SK-N-SH treated with all-trans-retinoic acid at 6 μM for 48 hours (cell line): ENCODE results near the gene ZMIZ1.

Experiments used
- ATAC-seq: fragments of 200-7000 bp; cut with Tn5 transposase; 3 replicates; pipeline ENCODE4 v1.9.1; 2020; ENCODE audit warnings: mild to moderate bottlenecking, moderate library complexity
- ARNTL ChIP-seq: fragments of 450-650 bp; formaldehyde crosslinking; IDR thresholded peaks from 2 replicates; pipeline ENCODE4 v1.5.0; 2020; ENCODE audit warnings: low read depth, mild to moderate bottlenecking, moderate library complexity, borderline replicate concordance
- BACH2 ChIP-seq: fragments of 250-450 bp; sonication (Bioruptor Pico); IDR thresholded peaks from 2 replicates; pipeline ENCODE4 v1.9.0; 2021; ENCODE audit warnings: mild to moderate bottlenecking, borderline replicate concordance
- CREB5 ChIP-seq: fragments of 250-450 bp; sonication (Bioruptor Pico); IDR thresholded peaks from 2 replicates; pipeline ENCODE4 v1.5.1; 2020; ENCODE audit warnings: low read depth, mild to moderate bottlenecking, moderate library complexity
- CSDC2 ChIP-seq: fragments of 250-450 bp; sonication (Bioruptor Pico); IDR thresholded peaks from 2 replicates; pipeline ENCODE4 v1.5.0; 2020; ENCODE audit warnings: mild to moderate bottlenecking, moderate library complexity
- CSRNP3 ChIP-seq: fragments of 250-450 bp; sonication (Bioruptor Pico); IDR thresholded peaks from 2 replicates; pipeline ENCODE4 v1.5.1; 2021; ENCODE audit warnings: mild to moderate bottlenecking, moderate library complexity
- ESRRG ChIP-seq: fragments of 250-450 bp; sonication (Bioruptor Pico); IDR thresholded peaks from 2 replicates; pipeline ENCODE4 v1.6.1; 2021; ENCODE audit warnings: mild to moderate bottlenecking
- GLIS3 ChIP-seq: fragments of 250-450 bp; sonication (Bioruptor Pico); IDR thresholded peaks from 2 replicates; pipeline ENCODE4 v1.5.0; 2020; ENCODE audit warnings: mild to moderate bottlenecking, moderate library complexity
- ISL1 ChIP-seq: fragments of 250-450 bp; sonication (Bioruptor Pico); IDR thresholded peaks from 2 replicates; pipeline ENCODE4 v2.1.2; 2022; ENCODE audit warnings: mild to moderate bottlenecking, moderate library complexity
- OSR1 ChIP-seq: fragments of 250-450 bp; sonication (Bioruptor Pico); IDR thresholded peaks from 2 replicates; pipeline ENCODE4 v1.8.0; 2022; ENCODE audit warnings: moderate library complexity, mild to moderate bottlenecking, inconsistent platforms
- PATZ1 ChIP-seq: fragments of 250-450 bp; sonication (Bioruptor Pico); IDR thresholded peaks from 2 replicates; pipeline ENCODE4 v1.8.0; 2020; ENCODE audit warnings: mild to moderate bottlenecking, moderate library complexity, borderline replicate concordance
- POU6F1 ChIP-seq: fragments of 250-450 bp; sonication (Bioruptor Pico); IDR thresholded peaks from 2 replicates; pipeline ENCODE4 v1.8.0; 2021; ENCODE audit warnings: low read depth, mild to moderate bottlenecking, moderate library complexity, borderline replicate concordance
- PPARA ChIP-seq: fragments of 250-450 bp; sonication (Bioruptor Pico); IDR thresholded peaks from 2 replicates; pipeline ENCODE4 v1.5.0; 2020; ENCODE audit warnings: mild to moderate bottlenecking, borderline replicate concordance
- SNAI2 ChIP-seq: fragments of 250-450 bp; sonication (Bioruptor Pico); IDR thresholded peaks from 2 replicates; pipeline ENCODE4 v1.5.0; 2020; ENCODE audit warnings: mild to moderate bottlenecking, moderate library complexity
- TCF4 ChIP-seq: fragments of 250-450 bp; sonication (Bioruptor Pico); IDR thresholded peaks from 2 replicates; pipeline ENCODE4 v1.8.0; 2021; ENCODE audit warnings: mild to moderate bottlenecking, moderate library complexity, borderline replicate concordance
- TOX ChIP-seq: fragments of 250-450 bp; sonication (Bioruptor Pico); IDR thresholded peaks from 2 replicates; pipeline ENCODE4 v1.8.0; 2021; ENCODE audit warnings: mild to moderate bottlenecking, moderate library complexity, borderline replicate concordance
- TSHZ2 ChIP-seq: fragments of 250-450 bp; sonication (Bioruptor Pico); IDR thresholded peaks from 2 replicates; pipeline ENCODE4 v1.5.0; 2020; ENCODE audit warnings: mild to moderate bottlenecking, moderate library complexity
- ZFP30 ChIP-seq: fragments of 450-650 bp; formaldehyde crosslinking; IDR thresholded peaks from 2 replicates; pipeline ENCODE4 v1.5.0; 2022; ENCODE audit warnings: mild to moderate bottlenecking, moderate library complexity
- ZNF70 ChIP-seq: fragments of 450-650 bp; formaldehyde crosslinking; IDR thresholded peaks from 2 replicates; pipeline ENCODE4 v1.5.0; 2020; ENCODE audit warnings: mild to moderate bottlenecking, moderate library complexity

The ZMIZ1 gene

DNA sequence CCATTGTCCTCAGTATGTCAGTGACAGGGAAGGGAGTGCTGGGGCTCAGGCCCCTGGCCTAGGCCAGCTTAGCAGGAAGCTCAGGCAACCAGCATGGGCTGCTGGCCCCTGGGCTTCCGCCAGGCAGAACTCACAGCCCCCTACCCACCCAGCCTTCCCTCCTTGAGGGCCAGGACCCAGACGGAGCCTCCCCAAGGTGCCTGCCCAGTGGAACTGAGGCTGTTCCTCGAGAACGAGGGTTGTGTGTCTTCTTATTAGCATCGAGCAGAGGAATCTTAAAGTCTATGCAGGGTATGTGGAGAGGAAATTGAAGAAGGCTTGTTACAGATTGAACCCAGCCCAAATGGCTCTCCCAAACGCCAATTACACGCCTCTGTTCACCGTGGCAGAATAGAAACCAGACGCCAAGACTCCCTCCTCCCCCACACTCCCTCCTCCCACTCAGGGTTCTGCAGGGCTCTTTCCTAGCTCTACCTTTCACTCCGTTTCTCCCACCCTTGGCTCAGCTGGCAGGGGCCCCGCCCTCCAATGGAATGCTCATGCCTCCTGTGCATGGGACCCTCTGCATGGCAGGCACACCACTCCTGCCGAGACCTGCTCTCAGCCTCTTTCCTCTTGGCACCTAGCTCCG lies 134.4 kb downstream of the ZMIZ1 start:
- ATAC-seq: peak; percentile 62
- no peak for TF ChIP-seq ZNF70
- no peak for TF ChIP-seq PATZ1 (CRISPR knock-in tag)
- no peak for TF ChIP-seq ESRRG (CRISPR knock-in tag)
- TF ChIP-seq GLIS3 (CRISPR knock-in tag): no peak

- TF ChIP-seq GLIS3 (CRISPR knock-in tag) (no peak), TSHZ2 (CRISPR knock-in tag) (peak; percentile 94), TCF4 (CRISPR knock-in tag) (peak; percentile 98), SNAI2 (no peak)
- ATAC-seq: peak; percentile 85
Measured at GRCh38 chr10:79203833-79204232, 135.1 kb downstream of the ZMIZ1 start.

DNA sequence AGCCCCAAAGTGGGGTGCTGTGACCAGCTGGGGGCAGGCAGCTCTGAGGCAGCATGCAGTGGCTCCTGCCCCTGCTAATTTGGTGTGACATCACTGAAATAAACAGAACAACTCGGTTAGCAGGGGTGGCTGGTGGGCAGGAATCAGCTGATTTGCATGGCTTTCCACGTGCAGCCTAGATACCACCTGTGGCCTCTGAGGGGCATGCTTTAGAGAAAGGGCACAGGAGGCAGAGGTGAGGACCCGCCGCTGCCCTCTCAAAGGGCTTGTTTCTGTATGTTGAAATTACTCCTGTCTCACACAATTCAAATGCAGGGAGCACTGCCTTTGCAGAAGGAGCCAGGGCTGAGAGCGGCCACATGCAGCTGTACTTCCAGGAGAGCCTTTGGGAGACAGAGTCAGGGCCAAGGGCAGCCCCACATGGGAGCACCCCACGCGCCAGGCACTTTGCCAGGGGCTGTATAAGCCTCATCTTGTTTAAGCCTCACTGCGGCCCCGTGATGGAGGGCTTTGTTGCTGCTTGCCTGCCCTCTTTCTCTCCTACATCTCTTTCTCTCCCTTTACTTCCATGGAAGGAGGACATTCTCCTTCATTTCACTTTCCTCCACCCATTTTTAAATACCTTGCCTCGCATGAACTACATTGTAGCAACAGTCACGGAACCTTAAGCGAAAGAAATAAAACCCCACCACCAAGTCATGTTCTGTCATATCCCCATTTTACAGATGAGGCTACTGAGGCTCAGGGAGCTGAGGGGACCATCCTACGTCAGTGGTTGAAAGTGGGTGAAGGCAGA lies 137.7 kb downstream of the ZMIZ1 start:
- TF ChIP-seq ZFP30: no peak
- no peak for TF ChIP-seq CREB5 (CRISPR knock-in tag)
- TF ChIP-seq OSR1 (CRISPR knock-in tag): no peak
- TF ChIP-seq TSHZ2 (CRISPR knock-in tag): no peak
- TF ChIP-seq ARNTL (CRISPR knock-in tag): no peak
- no peak for TF ChIP-seq GLIS3 (CRISPR knock-in tag)
- TF ChIP-seq TCF4 (CRISPR knock-in tag): no peak
- TF ChIP-seq CSDC2 (CRISPR knock-in tag): no peak
- TF ChIP-seq ZNF70: no peak
- no peak for TF ChIP-seq ISL1 (CRISPR knock-in tag)
- TF ChIP-seq SNAI2: no peak
- ATAC-seq: no peak

- TF ChIP-seq CSRNP3 (CRISPR knock-in tag): no peak
- TF ChIP-seq PPARA (CRISPR knock-in tag): no peak
- no peak for TF ChIP-seq ISL1 (CRISPR knock-in tag)
- TF ChIP-seq TOX (CRISPR knock-in tag): no peak
- no peak for TF ChIP-seq SNAI2
- TF ChIP-seq BACH2 (CRISPR knock-in tag): no peak
- TF ChIP-seq POU6F1 (CRISPR knock-in tag): no peak
- no peak for TF ChIP-seq TSHZ2 (CRISPR knock-in tag)
- TF ChIP-seq OSR1 (CRISPR knock-in tag): no peak
- no peak for ATAC-seq
Measured at GRCh38 chr10:79207096-79207357, 138.3 kb downstream of the ZMIZ1 start.
